HEK293T (cell line): ENCODE results near the gene GBA3.

Experiments used
- ARNT ChIP-seq: fragments of 450-650 bp; IDR thresholded peaks from 2 replicates; pipeline ENCODE4 v1.6.1; 2017; ENCODE audit warnings: mild to moderate bottlenecking
- BHLHE40 ChIP-seq: fragments of 450-650 bp; IDR thresholded peaks from 2 replicates; pipeline ENCODE4 v1.6.1; 2016; ENCODE audit warnings: mild to moderate bottlenecking, moderate library complexity, borderline replicate concordance
- FOXA1 ChIP-seq: fragments of 450-650 bp; IDR thresholded peaks from 2 replicates; pipeline ENCODE4 v1.6.1; 2016; ENCODE audit warnings: mild to moderate bottlenecking
- FOXK2 ChIP-seq: fragments of 450-650 bp; IDR thresholded peaks from 2 replicates; pipeline ENCODE4 v1.6.1; 2016; ENCODE audit warnings: mild to moderate bottlenecking
- FOXM1 ChIP-seq: fragments of 450-650 bp; IDR thresholded peaks from 2 replicates; pipeline ENCODE4 v1.6.1; 2017; ENCODE audit warnings: mild to moderate bottlenecking, borderline replicate concordance
- HDGF ChIP-seq: fragments of 450-650 bp; IDR thresholded peaks from 2 replicates; pipeline ENCODE4 v1.6.1; 2017; ENCODE audit warnings: antibody characterized with exemption, borderline replicate concordance
- L3MBTL2 ChIP-seq: fragments of 450-650 bp; conservative IDR thresholded peaks from 2 replicates; pipeline ENCODE4 v1.6.1; 2016; ENCODE audit warnings: mild to moderate bottlenecking
- NFRKB ChIP-seq: fragments of 450-650 bp; IDR thresholded peaks from 2 replicates; pipeline ENCODE4 v1.6.1; 2016; ENCODE audit warnings: mild to moderate bottlenecking, moderate library complexity
- PKNOX1 ChIP-seq: fragments of 450-650 bp; IDR thresholded peaks from 2 replicates; pipeline ENCODE4 v1.6.1; 2016
- SUZ12 ChIP-seq: fragments of 450-650 bp; IDR thresholded peaks from 2 replicates; pipeline ENCODE4 v1.6.1; 2016; ENCODE audit warnings: mild to moderate bottlenecking
- TARDBP ChIP-seq: fragments of 450-650 bp; IDR thresholded peaks from 2 replicates; pipeline ENCODE4 v1.6.1; 2016
- ZNF384 ChIP-seq: fragments of 450-650 bp; IDR thresholded peaks from 2 replicates; pipeline ENCODE4 v1.6.1; 2016

GRCh38 chr4:22778547-22779163 lies 85.9 kb downstream of the GBA3 start:
- no peak for TF ChIP-seq PKNOX1
- TF ChIP-seq FOXK2, result no peak
- TF ChIP-seq NFRKB, result no peak
- TF ChIP-seq ZNF384, result no peak
- no peak for TF ChIP-seq BHLHE40
- TF ChIP-seq TARDBP, result no peak
- TF ChIP-seq FOXA1, result no peak
- TF ChIP-seq HDGF, result no peak
- no peak for TF ChIP-seq SUZ12
- TF ChIP-seq FOXM1, result no peak
- TF ChIP-seq L3MBTL2, result no peak
- no peak for TF ChIP-seq ARNT
